ENCODE results near the gene KLHDC4.
"Not testable (repeated sequence)": the region's sequence is repeated elsewhere in the genome, so short reads cannot be mapped to it uniquely, and the experiment has no call there.

The KLHDC4 gene

DNA sequence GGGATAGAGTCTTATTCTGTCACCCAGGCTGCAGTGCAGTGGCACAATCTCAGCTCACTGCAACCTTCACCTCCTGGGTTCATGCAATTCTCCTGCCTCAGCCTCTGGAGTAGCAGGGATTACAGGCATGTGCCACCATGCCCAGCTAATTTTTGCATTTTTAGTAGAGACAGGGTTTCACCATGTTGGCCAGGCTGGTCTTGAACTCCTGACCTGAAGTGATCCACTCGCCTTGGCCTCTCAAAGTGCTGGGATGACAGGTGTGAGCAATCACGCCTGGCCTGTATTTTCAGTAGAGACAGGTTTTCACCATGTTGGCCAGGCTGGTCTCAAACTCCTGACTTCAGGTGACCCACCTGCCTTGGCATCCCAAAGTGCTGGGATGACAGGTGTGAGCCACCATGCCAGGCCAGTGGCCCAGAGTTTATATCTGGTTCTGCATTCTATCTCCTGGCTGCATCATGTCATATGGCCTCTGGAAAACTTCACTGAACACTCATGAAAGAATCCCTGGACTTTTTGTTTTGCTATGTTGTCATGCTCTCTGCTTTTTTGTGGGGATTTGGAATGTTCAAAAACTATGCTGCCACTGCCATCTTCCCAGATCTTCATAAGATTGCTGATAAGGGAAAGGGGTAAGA, 21.8 kb upstream of the KLHDC4 start:
- DNase-seq: not testable (repeated sequence)

DNA sequence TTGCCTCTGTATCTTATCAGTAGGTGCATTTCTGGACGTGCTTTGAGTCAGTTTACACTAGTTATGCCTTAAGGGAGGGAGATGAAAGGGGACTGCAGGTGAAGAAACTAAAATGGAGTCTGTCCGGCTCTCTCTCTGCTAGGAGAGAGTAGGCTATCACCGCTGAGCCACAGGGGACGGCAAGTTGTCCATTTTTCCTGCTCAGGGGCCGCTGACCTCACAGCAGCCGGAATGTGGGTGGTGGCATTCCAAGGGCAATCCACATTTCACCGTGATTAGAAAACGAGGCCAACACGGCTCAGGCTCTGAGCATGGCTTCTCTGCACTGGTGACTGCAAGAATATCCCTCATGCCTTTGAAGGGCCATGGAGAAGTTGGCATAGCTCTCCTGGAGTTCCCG, 19.0 kb upstream of the KLHDC4 start:
- DNase-seq: no peak

DNA sequence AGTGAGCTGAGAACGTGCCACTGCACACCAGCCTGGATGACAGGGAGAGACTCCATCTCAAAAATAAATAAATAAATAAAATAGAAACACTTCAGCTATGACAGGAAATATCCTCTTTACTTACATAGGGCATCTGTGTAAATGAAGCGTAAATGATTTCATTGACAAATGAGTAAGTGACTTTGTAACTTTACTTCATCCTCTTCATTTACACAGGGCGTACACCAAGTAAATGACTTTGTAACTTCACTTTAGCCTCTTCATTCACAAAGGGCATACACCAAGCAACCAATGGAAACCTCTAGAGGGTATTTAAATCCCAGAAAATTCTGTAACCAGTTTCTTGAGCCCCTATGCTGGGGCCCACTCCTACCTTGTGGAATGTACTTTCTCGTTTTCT, 16.2 kb upstream of the KLHDC4 start:
- no peak for DNase-seq

DNA sequence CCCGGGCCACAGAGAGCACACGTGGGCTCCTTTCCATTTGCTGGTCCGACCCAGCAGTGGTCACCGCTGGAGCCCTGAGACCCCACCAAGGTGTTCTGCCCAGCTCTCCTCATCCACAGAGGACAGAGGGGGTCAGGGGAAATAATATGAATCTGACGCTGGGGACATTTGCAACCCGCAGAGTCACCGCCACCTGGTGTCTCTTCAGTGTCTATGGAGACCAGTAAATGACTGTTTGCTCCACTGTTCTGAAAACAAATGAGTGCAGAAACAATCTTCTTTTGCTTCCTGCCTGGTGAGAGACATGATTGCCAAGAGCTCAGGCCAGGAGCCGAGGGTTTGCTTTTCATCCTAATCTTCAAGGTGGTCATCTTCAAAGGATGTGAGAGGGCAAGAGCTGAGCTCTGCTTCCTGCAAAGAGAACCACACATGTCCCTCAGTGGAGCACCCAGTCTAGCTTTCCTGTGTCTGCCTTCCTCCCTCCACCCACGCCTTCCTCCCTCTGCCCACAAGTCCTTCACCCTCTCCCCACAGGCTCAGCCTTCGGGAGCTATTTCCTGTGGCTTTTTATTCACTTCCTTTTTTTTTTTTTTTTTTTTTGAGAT, 14.7 kb upstream of the KLHDC4 start:
- DNase-seq: peak; percentile 77

DNA sequence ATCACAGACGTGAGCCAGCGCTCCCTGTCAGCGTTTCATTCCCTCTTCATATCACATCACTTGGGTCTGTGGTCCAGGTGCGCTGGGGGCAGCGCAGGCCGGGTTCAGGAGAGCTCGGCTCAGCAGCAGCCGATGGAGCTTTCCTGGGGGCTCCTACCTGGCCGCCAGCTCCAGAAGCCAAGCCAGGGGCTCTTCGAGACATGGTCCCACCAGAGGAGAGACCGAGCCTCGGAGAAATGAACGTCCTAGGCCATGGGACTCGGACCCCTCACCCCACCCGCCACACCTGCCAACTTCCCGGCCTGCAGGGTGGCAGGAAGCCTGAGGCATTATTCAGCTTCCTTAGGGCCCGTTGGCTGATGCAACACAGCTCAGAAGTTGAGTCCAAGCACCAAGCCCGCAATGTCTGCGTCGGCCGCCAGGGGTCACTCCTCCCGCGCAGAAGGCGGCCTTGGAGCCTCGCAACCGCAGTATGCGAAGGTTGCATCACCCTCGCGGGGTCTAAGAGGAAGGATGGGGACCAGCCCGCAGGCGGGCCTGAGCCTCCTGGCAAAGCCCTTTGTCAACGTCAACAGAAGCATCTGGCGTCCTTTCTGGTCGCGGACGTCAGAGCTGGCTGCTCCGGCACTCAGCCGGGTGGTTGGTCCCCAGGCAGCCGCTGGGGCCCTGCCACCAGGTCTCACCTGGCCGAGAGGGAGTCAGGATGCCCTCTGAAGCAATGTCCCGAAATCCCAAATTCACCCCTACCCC, 13.2 kb upstream of the KLHDC4 start:
- peak; percentile 99 for DNase-seq

DNA sequence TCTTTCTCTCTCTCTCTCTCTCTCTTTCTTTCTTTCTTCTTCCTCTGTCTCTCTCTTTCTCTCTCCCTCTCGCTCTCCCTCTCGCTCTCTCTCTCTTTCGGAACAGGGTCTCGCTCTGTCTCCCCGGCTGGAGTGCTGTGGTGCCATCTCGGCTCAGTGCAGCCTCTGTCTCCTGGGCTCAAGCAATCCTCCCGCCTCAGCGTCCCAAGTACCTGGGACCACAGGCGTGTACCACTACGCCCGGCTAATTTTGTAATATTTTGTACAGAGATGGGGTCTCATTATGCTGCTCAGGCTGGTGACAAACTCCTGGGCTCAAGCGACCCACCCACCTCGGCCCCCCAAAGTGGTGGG, 12.7 kb upstream of the KLHDC4 start:
- DNase-seq: no peak

DNA sequence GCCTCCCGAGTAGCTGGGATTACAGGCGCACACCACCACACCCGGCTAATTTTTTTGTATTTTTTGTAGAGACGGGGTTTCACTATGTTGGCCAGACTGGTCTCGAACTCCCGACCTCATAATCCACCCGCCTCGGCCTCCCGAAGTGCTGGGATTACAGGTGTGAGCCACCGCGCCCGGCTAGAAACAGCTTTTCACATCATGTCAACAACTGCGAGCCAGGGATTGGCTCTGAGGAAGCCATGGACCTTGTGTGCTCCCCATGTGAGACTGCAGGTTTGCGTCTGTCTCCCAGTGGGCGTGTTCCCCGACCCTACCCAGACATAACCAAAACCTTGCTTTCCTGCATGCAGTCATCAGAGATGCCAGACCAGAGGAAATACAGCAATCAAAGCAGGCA, 8.1 kb upstream of the KLHDC4 start:
- DNase-seq: not testable (repeated sequence)

DNA sequence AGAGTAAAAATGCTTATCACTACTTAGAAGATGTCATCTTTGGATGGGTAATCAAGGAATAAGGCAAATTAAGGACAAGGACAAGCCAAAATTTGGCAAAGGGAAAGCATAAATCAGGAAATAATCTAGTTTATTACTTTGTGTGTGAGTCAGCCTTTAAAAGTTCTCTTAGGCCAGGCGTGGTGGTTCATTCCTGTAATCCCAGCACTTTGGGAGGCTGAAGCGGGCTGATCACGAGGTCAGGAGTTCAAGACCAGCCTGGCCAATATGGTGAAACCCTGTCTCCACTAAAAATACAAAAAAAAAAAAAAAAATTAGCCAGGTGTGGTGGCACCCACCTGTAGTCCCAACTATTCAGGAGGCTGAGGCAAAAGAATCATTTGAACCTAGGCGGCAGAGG, 1.7 kb upstream of the KLHDC4 start:
- DNase-seq: not testable (repeated sequence)

DNA sequence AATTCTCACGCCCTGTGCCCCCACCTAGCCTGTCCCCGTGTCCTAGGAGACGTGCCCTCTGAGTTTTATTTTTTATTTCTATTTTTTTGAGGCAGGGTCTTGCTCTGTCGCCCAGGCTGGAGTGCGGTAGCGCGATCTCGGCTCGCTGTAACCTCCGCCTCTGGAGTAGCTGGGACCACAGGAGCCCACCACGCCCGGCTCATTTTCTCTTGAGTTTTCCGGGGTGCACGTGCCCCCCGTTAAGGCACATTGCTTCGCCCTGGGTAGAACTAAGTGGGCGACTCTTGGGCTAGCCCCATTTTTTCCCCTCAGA, 655 bp upstream of the KLHDC4 start:
- no peak for DNase-seq

DNA sequence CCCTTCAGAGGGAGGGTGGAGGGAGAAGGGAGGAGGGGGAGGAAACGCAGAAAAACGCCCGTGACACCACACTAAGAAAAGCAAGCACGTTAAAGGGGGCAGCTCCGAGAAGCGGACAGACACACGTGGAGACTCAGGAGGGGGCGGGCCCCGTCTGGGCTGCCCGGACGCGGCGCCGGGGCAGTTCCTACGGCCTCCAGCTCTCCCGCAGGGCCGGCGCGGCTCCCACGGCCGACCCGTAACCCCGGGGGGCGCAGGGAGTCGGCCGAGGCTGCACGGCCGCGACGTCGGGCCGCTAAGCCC, 362 bp downstream of the KLHDC4 start:
- DNase-seq: no peak

DNA sequence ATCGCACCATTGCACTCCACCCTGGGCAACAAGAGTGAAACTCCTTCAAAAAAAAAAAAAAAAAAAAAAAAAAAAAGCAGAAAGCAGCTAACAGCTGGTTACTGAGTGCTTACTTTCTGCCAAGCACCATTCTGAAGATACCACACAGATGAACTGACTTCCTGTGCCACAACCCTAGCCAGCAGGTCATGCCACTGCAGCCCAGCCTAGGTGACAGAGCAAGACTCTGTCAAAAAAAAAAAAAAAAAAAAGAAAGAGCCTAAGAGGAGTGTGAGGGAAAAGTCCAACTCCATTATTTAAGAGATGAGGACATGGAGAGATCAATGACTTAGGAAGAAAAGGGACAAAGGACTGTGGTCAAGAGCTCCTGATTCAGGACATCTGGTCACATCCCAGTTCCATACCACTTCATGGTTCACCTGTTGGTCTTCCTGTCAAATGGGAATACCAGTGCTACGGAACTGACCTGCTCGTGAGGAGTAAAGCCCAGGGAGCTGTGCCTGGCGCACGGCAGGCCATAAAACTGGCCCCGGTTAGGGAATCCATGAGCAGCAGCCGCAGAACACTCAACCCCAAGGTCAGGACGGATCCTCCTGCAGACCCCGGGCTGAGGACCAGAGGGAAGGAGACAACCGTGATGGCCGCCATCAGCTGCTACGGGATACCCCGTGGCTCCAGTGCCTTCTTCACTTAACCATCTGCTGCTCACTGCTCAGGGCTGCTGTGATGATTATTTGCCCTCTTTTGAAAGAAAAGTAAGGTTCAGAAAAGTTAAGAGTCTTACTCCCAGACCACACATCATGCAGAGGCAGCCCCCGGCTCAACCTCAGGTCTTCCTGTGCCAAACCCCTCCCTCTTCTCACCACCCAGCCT, 950 bp downstream of the KLHDC4 start:
- DNase-seq: no peak

DNA sequence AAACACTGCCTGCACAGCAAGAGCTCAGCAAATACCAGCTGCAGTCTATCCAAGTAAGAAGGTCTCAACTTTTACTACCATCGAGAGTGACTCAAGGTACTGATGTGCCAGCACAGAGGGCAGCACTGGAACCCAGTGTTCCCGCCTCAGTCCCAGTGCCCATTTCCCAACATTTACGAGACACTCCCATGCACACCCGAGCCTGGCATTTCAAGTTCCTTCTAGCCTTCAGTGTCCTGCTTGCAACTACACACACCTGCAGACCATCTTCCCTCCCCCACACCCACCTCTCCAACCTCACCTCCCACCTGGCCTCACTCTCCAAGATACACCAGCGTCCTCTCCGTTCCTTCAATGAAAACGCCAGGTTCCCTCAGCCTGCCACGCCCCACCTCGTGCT, 3.2 kb downstream of the KLHDC4 start:
- no peak for DNase-seq

DNA sequence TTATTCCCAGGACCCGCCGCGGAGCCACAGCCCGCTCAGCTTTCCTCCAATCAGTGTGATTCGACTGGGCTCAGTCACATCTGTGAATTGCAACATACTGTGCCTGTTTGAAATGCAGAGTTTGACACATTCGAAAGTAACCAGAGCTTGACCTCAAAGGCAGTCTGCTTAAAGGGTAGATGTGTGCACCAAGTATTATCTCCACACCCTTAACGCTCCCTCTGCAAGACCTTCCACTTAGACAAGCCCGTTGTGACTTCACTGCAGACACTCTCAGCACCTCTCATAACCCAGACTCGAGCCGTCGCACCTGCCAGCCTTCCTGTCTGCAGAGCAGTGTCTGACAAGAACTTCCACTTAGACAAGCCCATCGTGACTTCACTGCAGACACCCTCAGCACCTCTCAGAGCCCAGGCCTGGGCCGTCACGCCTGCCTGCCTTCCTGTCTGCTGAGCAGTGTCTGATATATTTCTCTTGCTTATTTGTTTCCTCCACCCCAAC, 3.7 kb downstream of the KLHDC4 start:
- peak; percentile 61 for DNase-seq

DNA sequence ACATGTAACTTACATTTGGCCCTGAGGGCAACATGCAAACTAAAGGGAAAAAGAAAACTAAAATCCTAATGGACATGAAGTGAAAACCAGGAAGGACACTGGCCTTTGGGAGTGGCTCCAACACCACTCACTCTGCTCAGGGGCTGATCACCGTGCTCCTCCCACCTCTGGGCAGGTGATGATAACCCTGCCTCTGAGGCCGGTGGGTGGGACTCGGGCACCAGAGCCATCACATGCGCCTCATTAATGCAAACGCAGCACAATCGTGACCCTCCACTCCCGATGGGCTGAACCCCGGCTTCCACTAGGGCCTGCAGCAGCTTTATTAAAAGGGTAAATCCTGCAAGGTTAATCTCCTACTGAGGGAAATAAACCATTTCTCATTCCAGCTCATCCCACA, 4.7 kb downstream of the KLHDC4 start:
- no peak for DNase-seq

DNA sequence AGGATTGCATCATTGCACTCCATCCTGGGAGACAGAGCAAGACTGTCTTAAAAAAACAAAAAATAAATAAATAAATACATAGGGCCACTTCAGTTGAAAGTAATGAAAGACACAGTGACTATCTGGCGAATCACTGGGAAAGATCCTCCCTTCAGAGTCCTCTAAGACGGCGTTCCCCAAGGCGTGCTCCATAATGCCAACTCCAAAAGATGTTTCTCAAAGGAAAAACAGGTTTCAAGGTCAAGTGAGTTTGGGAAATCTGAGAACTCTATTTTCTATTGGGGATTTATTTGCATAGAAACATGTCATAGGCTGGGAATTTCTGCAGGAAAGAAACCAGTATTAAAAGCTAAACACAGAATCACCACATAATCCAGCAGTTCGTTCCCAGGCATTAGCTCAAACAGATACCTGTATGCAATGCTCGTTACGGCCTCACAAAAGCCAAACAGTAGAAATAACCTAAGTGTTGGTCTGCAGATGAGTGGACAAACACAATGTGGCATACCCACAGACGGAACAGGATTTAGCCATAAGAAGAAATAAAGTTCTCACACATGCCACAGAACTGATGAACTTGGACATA, 7.9 kb downstream of the KLHDC4 start:
- no peak for DNase-seq

DNA sequence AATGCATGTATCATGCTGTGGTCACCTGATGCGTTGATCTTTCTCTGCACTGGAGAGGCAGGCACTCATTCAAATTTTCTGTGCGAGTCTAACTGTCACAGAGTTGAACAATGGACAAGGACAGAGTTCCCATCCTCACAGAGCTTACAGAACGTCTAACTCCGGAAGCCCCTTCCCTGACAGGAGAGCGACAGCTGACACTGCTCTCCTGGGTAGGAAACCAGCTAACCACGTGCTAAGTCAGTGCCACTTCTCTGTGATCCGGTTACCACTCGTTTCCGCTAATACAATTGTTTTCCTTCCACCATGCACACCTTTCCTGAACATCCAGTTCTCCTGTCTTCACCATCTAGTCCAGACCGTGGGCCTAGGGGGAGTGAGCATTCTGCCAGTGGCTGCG, 11.3 kb downstream of the KLHDC4 start:
- no peak for DNase-seq

DNA sequence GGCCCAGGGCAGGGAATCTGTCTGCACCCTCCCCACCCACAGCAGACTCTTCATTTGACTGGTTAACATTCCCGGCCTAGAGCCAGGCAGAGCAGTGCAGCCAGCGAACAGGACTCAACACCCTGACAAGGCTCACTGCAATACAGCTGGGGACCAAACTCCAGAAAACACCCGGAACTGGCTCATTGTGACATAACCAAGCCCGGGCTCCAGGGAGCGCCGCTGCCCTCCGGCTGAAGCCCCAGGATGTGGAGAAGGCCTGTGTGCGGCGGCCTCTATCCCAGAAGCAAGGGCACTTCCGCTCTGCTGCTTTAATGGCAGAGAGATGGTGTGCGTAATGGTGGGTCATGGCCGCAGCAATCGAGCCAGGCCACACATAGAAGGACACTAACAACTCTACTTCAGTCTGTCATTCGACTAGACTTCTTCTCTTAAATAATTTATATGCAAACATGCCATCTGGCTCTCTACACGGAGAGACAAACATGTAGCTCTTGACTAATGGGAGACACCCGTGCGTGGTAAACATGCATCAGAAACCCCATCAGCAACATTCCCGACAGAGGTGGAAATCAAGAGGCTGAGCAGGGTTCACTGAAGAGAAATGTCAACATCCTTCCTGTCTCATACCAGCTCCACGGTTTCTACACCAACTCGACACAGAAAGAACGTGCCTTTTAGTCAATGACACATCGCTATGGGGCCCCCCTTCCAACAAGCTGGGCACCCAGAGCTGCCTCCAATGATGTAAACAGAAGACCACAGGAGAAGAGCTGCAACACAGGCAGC, 18.0 kb downstream of the KLHDC4 start:
- DNase-seq: no peak

DNA sequence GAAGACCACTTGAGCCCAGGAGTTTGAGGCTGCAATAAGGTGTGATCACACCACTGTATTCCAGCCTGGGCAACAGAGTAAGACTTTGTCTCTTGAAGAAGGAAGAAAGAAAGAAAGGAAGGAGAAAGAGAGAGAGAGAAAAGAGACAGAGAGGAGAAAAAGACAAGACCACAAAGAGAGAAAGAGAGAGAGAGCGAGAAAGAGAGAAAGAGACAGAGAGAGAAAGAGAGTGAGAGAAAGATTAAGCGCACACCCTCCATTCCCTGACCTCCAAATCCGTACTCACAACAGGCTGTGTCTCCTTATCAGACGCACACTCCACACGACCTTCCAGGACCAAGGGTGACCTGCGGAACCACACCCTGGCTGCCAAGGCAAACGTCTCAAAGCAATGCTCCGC, 19.6 kb downstream of the KLHDC4 start:
- no peak for DNase-seq

DNA sequence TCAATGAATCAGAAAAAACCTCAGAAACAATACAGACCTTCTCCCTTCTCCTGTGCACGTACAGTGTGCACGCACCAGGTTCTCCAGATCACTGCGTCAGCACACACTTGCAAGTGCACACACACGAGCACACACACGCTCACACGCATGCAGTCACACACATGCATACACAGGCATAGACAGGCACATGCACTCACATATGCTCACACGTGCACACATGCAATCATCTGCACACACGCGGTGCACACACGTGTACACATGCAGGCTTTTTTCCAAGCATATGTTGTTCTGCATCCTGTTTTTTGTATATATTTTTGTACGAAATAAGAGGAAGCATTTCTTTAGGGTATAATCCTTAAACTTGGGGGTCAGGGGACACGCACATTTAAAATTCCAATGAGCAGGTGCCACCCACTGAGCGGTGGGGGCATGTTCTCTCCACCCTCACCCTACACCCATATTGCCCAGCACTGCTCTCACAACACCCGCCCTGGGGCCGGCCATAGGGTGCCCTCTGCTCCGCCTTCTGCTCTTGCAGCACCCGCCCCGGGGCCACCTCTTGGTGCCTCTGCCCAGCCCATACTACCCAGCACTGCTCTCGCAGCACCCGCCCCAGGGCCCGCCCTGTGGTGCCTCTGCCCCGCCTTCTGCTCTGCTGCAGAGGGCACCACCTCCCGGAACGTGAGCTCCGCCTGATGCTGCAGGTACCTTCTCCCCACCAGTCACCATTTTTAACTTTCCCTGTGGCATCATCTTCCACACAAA, 20.9 kb downstream of the KLHDC4 start:
- DNase-seq: no peak

DNA sequence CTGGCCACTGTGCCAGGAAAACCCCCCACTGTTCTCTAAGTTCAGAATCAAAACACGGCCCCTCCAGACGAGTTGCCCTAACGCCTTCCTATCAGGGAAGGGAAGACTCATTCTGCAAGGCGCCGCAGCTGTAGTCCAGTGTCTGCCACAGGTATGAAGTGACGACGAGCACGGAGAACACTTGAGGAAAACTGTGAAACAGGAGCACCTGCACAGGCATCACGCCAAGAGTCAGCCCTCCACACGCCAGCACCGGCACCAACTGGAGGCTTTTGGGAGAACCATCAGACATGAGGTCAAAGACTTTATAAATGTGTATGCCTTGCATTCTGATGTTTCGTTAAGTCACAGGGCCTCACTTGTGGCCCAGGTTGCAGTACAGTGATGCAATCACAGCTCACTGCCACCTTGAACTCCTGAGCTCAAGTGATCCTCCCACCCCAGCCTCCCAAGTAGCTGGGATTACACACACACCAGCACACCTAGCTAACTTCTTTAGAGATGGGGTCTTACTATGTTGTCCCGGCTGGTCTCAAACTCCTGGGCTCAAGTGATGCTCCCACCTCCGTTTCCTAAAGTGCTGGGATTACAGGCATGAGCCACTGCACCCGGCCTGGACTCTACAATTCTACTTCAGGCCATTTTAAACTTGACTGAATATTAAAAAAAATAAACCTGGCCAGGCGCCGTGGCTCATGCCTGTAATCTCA, 22.9 kb downstream of the KLHDC4 start:
- no peak for DNase-seq

Data from activated CD8-positive, alpha-beta memory T cell treated with anti-CD3 and anti-CD28 coated beads for 24 hours (primary cell).